Memory B cell (primary cell): ENCODE results near the gene MED1.
A peak's percentile ranks its signal among the peaks of the same experiment; 100 is the strongest.
"Not testable (repeated sequence)": the region's sequence is repeated elsewhere in the genome, so short reads cannot be mapped to it uniquely, and the experiment has no call there.

Source experiments
- ATAC-seq: fragments of 150-1000 bp; cut with Tn5 transposase; 2 replicates; pipeline ENCODE4 v1.10.0; 2021; ENCODE audit warnings: low read depth, mild to moderate bottlenecking, moderate library complexity
- DNase-seq, 2 donors: peaks; one replicate each; pipeline ENCODE4 v3.0.0; 2022; ENCODE audit warnings: low spot score in 2 of 2
- H3K27ac Mint-ChIP-seq: one replicate; pipeline ENCODE4 v1.8.0; 2022; ENCODE audit warnings: mild to moderate bottlenecking, moderate library complexity, mixed read lengths
- H3K27me3 Mint-ChIP-seq: one replicate; pipeline ENCODE4 v1.8.0; 2022; ENCODE audit warnings: mixed read lengths
- H3K36me3 Mint-ChIP-seq: one replicate; pipeline ENCODE4 v1.8.0; 2022; ENCODE audit warnings: mild to moderate bottlenecking, mixed read lengths
- H3K4me1 Mint-ChIP-seq: one replicate; pipeline ENCODE4 v1.8.0; 2022; ENCODE audit warnings: mixed read lengths
- H3K4me3 Mint-ChIP-seq: one replicate; pipeline ENCODE4 v1.8.0; 2022; ENCODE audit warnings: mild to moderate bottlenecking, moderate library complexity, mixed read lengths
- H3K9me3 Mint-ChIP-seq: one replicate; pipeline ENCODE4 v1.8.0; 2022; ENCODE audit warnings: mixed read lengths

Gene MED1, protein sequence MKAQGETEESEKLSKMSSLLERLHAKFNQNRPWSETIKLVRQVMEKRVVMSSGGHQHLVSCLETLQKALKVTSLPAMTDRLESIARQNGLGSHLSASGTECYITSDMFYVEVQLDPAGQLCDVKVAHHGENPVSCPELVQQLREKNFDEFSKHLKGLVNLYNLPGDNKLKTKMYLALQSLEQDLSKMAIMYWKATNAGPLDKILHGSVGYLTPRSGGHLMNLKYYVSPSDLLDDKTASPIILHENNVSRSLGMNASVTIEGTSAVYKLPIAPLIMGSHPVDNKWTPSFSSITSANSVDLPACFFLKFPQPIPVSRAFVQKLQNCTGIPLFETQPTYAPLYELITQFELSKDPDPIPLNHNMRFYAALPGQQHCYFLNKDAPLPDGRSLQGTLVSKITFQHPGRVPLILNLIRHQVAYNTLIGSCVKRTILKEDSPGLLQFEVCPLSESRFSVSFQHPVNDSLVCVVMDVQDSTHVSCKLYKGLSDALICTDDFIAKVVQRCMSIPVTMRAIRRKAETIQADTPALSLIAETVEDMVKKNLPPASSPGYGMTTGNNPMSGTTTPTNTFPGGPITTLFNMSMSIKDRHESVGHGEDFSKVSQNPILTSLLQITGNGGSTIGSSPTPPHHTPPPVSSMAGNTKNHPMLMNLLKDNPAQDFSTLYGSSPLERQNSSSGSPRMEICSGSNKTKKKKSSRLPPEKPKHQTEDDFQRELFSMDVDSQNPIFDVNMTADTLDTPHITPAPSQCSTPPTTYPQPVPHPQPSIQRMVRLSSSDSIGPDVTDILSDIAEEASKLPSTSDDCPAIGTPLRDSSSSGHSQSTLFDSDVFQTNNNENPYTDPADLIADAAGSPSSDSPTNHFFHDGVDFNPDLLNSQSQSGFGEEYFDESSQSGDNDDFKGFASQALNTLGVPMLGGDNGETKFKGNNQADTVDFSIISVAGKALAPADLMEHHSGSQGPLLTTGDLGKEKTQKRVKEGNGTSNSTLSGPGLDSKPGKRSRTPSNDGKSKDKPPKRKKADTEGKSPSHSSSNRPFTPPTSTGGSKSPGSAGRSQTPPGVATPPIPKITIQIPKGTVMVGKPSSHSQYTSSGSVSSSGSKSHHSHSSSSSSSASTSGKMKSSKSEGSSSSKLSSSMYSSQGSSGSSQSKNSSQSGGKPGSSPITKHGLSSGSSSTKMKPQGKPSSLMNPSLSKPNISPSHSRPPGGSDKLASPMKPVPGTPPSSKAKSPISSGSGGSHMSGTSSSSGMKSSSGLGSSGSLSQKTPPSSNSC (N-terminal part only)

DNA sequence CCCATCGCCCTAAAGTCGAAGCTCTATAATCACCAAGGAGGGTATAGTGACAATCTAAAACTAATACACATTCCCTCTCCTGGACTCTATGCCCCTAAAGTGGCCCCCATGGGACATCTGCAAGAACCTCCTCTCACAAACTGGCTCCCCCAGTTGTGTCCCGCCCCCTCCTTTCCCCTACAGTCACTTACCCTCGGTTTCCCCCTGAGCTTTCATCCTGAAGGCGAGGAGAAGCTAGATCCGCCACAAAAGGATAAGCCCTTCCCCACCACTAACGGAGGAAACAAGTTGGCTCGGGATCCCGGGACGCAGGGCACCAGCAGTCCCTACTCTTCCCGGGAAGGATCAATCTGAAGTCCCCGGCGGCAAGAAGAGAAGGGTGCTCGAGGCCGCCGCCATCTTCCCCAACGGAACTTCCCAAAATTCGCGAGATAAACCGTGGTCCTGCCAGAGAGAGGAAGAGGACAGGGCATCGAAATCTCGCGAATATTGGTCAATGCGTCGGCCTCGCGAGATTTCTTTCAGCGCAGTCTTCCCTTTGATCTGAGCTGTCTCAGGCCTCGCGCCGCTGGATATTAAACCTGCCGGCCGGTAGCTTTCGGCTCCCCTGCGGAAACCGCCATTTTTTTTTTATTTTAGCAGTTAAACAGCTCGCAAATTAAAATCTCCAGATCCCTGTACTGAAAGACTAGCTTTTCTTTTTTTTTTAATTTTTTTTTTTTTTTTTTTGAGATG lies at the start of gene MED1:
Gene MED1 (minus strand): TSS at position 417 of the 735 bp plus-strand sequence. CDS start 201 bp downstream, at position 216.
- Mint-ChIP-seq H3K36me3 (peaks cover 7% of the 10 kb centered on the region), H3K4me1 (peaks cover 11% of the 10 kb centered on the region), H3K4me3 (peak within 1 kb of the TSS; percentile 97), H3K9me3 (no peaks in the 10 kb centered on the region), H3K27me3 (no peaks in the 10 kb centered on the region), H3K27ac (peak within 1 kb of the TSS; percentile 96)
- peak; percentile 87 to 90 for DNase-seq
- peak; percentile 97 for ATAC-seq

DNA sequence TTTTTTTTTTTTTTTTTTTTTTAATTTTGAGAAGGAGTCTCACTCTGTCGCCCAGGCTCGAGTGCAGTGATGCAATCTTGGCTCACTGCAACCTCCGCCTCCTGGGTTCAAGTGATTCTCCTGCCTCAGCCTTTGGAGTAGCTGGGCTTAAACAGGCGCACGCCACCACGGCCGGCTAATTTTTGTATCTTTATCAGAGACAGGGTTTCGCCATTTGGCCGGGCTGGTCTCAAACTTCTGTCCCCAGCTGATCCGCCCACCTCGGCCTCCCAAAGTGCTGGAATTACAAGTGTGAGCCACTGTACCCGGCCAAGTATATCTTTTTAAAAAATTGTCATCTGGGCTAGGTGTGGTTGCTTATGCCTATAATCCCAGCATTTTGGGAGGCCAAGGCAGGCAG lies 45.9 kb upstream of the MED1 start:
- not testable (repeated sequence) for H3K4me3 Mint-ChIP-seq, DNase-seq, H3K4me1 Mint-ChIP-seq, ATAC-seq, H3K9me3 Mint-ChIP-seq, H3K27ac Mint-ChIP-seq, H3K27me3 Mint-ChIP-seq
- peaks cover 22% of the 10 kb centered on the region for H3K36me3 Mint-ChIP-seq

- DNase-seq (no peak), ATAC-seq (no peak)
- Mint-ChIP-seq H3K36me3 (peaks cover 5% of the 10 kb centered on the region), H3K4me3 (no peak overlapping the region), H3K9me3 (no peaks in the 10 kb centered on the region), H3K4me1 (peaks cover 5% of the 10 kb centered on the region), H3K27me3 (no peaks in the 10 kb centered on the region), H3K27ac (no peak overlapping the region)
These were observed 36.9 kb upstream of the MED1 start for GRCh38 chr17:39487946-39488345.

DNA sequence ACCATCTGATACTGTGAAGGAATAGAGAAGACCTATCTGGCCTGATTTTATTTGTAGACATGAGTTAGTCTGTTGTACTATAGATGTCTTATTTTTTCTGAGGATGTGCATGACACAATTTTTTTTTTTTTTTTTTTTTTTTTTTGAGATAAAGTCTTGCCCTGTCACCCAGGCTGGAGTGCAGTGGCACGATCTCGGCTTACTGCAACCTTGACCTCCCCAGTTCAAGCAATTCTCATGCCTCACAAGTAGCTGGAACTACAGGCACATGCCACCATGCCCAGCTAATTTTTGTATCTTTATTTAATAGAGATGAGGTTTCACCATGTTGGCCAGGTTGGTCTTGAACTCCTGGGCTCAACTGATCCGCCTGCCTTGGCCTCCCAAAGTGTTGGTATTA lies 36.4 kb upstream of the MED1 start:
- not testable (repeated sequence) for DNase-seq, H3K36me3 Mint-ChIP-seq, H3K27me3 Mint-ChIP-seq, H3K9me3 Mint-ChIP-seq, ATAC-seq, H3K4me3 Mint-ChIP-seq, H3K4me1 Mint-ChIP-seq, H3K27ac Mint-ChIP-seq

- DNase-seq (no peak), ATAC-seq (no peak)
- peaks cover 5% of the 10 kb centered on the region for H3K4me1 Mint-ChIP-seq
- H3K9me3 Mint-ChIP-seq: no peaks in the 10 kb centered on the region
- no peaks in the 10 kb centered on the region for H3K27me3 Mint-ChIP-seq
- H3K36me3 Mint-ChIP-seq: peaks cover 6% of the 10 kb centered on the region
- H3K27ac Mint-ChIP-seq: no peak overlapping the region
- H3K4me3 Mint-ChIP-seq: no peak overlapping the region
These were observed 35.2 kb upstream of the MED1 start for GRCh38 chr17:39486242-39486641.

- H3K27me3 Mint-ChIP-seq: no peaks in the 10 kb centered on the region
- no peak overlapping the region for H3K4me3 Mint-ChIP-seq
- peaks cover 5% of the 10 kb centered on the region for H3K4me1 Mint-ChIP-seq
- peaks cover 5% of the 10 kb centered on the region for H3K36me3 Mint-ChIP-seq
- H3K27ac Mint-ChIP-seq: no peak overlapping the region
- DNase-seq (no peak), ATAC-seq (no peak)
- no peaks in the 10 kb centered on the region for H3K9me3 Mint-ChIP-seq
These were observed 34.5 kb upstream of the MED1 start for GRCh38 chr17:39485555-39485954.

GRCh38 chr17:39484178-39484577 lies 33.1 kb upstream of the MED1 start:
- peaks cover 2% of the 10 kb centered on the region for H3K36me3 Mint-ChIP-seq

DNA sequence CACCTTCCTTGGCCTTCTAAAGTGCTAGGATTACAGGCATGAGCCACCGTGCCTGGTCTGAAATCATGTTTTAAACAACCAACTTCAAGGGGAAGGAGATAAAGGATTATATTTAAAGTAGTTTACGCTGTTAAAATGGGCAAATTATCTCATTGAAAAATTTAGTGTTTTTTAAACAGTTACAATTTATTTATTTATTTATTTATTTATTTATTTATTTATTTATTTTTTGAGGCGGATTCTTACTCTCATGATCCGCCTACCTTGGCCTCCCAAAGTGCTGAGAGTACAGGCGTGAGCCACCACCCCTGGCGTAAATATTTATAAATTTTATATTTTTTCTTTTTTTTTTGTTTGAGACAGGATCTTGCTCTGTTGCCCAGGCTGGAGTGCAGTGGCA lies 32.4 kb upstream of the MED1 start:
- Mint-ChIP-seq H3K27ac (no peak overlapping the region), H3K36me3 (peaks cover 2% of the 10 kb centered on the region), H3K4me1 (peaks cover 5% of the 10 kb centered on the region), H3K9me3 (no peaks in the 10 kb centered on the region), H3K4me3 (no peak overlapping the region), H3K27me3 (no peaks in the 10 kb centered on the region)
- no peak for ATAC-seq
- no peak for DNase-seq

More at GRCh38 chr17:39484178-39484577, 33.1 kb upstream of the MED1 start:
- DNase-seq: no peak
- ATAC-seq: peak; percentile 81
- Mint-ChIP-seq H3K9me3 (no peaks in the 10 kb centered on the region), H3K4me1 (peaks cover 5% of the 10 kb centered on the region), H3K27me3 (no peaks in the 10 kb centered on the region), H3K27ac (no peak overlapping the region), H3K4me3 (no peak overlapping the region)

DNA sequence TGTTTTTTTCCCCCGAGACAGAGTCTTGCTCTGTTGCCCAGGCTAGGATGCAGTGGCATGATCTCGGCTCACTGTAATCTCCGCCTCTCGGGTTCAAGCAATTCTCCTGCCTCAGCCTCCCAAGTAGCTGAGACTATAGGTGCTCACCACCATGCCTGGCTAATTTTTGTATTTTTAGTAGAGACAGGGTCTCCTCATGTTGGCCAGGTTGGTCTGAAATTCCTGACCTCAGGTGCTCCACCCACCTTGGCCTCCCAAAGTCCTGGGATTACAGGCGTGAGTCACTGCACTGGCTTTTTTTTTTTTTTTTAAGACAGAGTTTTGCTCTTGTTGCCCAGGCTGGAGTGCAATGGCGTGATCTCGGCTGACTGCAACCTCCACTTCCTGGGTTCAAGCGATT lies 28.6 kb upstream of the MED1 start:
- H3K27me3 Mint-ChIP-seq, H3K4me3 Mint-ChIP-seq, DNase-seq, H3K36me3 Mint-ChIP-seq, H3K4me1 Mint-ChIP-seq, H3K9me3 Mint-ChIP-seq, ATAC-seq, H3K27ac Mint-ChIP-seq: not testable (repeated sequence)

GRCh38 chr17:39473310-39473709 lies 22.2 kb upstream of the MED1 start:
- Mint-ChIP-seq H3K36me3 (peaks cover 13% of the 10 kb centered on the region), H3K9me3 (no peaks in the 10 kb centered on the region), H3K27ac (no peak overlapping the region), H3K27me3 (no peaks in the 10 kb centered on the region), H3K4me3 (no peak overlapping the region), H3K4me1 (peaks cover 3% of the 10 kb centered on the region)
- no peak for DNase-seq
- ATAC-seq: no peak

DNA sequence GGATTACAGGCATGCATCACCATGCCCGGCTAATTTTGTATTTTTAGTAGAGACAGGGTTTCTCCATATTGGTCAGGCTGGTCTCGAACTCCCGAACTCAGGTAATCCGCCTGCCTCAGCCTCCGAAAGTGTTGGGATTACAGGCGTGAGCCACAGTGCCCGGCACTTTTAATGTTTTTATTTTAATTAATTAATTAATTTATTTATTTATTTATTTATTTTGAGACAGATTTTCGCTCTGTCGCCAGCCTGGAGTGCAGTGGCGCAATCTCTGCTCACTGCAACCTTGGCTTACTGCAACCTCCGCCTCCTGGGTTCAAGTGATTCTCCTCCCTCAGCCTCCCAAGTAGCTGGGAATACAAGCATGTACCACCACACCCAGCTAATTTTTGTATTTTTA lies 17.5 kb upstream of the MED1 start:
- DNase-seq, H3K9me3 Mint-ChIP-seq: not testable (repeated sequence)
- peaks cover 19% of the 10 kb centered on the region for H3K36me3 Mint-ChIP-seq

GRCh38 chr17:39464639-39465181 lies 13.6 kb upstream of the MED1 start:
- not testable (repeated sequence) for DNase-seq, H3K9me3 Mint-ChIP-seq, H3K27me3 Mint-ChIP-seq, ATAC-seq, H3K27ac Mint-ChIP-seq
- Mint-ChIP-seq H3K4me3 (peak overlapping the region; percentile 94), H3K36me3 (peaks cover 11% of the 10 kb centered on the region), H3K4me1 (peaks cover 22% of the 10 kb centered on the region)

More for the DNA sequence above, 17.5 kb upstream of the MED1 start:
- H3K4me1 Mint-ChIP-seq: peaks cover 14% of the 10 kb centered on the region
- H3K27me3 Mint-ChIP-seq, H3K27ac Mint-ChIP-seq, ATAC-seq, H3K4me3 Mint-ChIP-seq: not testable (repeated sequence)
